ENCODE data around the gene RASSF5. TPM values are rescaled to one million over a fixed set of nuclear protein-coding genes. Genes with fewer than 3 reads are reported as not detected.

RASSF5 gene
- total and polyA plus RNA-seq, 3 donors from 2014 or later: 4.3 to 8.4 (median 5.9) TPM

GRCh38 chr1:206488466-206488865 is 18.9 kb upstream of the RASSF5 start:
- Histone ChIP-seq H3K4me1 (peaks cover 5% of the 10 kb centered on the region), H3K27me3 (no peaks in the 10 kb centered on the region), H3K4me3 (no peak overlapping the region), H3K9me3 (no peaks in the 10 kb centered on the region), H3K36me3 (ENCODE audit: low read depth, missing control alignments) (no peaks in the 10 kb centered on the region), H3K27ac (no peak overlapping the region)
- no peak for DNase-seq
- no peak for TF ChIP-seq CTCF (IDR thresholded peaks at IDR 0.05)
- TF ChIP-seq POLR2A (IDR thresholded peaks at IDR 0.05): no peak
- WGBS, 2 donors: 84 to 99% methylated on average over 3 of the region's 3 CpGs
- intact Hi-C loops (cut with DNase I; ENCODE audit: low total_unique reads): no loop called here

- intact Hi-C loops (cut with DNase I; ENCODE audit: low total_unique reads): loop anchor here (10.0 kb wide), 1 partner anchor 95 kb away; no protein-coding TSS in a partner anchor
- peaks cover 5% of the 10 kb centered on the region for H3K4me1 ChIP-seq
- no peaks in the 10 kb centered on the region for H3K36me3 ChIP-seq (ENCODE audit: low read depth, missing control alignments)
- TF ChIP-seq CTCF (IDR thresholded peaks at IDR 0.05): peak; percentile 74 to 93 (median 88)
- TF ChIP-seq POLR2A (IDR thresholded peaks at IDR 0.05): no peak
- no peak overlapping the region for H3K27ac ChIP-seq
- 42 to 52% methylated on average over 16 to 21 of the region's 22 CpGs for WGBS, 2 donors
- H3K27me3 ChIP-seq: no peaks in the 10 kb centered on the region
- no peak overlapping the region for H3K4me3 ChIP-seq
- no peaks in the 10 kb centered on the region for H3K9me3 ChIP-seq
- peak; percentile 89 for DNase-seq
Observed at GRCh38 chr1:206489980-206490770, 17.2 kb upstream of the RASSF5 start.

GRCh38 chr1:206490771-206491405 is 16.4 kb upstream of the RASSF5 start:
- no peak overlapping the region for H3K27ac ChIP-seq
- H3K4me3 ChIP-seq: no peak overlapping the region
- no peak for DNase-seq
- H3K36me3 ChIP-seq (ENCODE audit: low read depth, missing control alignments): no peaks in the 10 kb centered on the region
- H3K9me3 ChIP-seq: no peaks in the 10 kb centered on the region
- 69 to 77% methylated on average over 12 of the region's 12 CpGs for whole genome bisulfite sequencing, 2 donors
- H3K4me1 ChIP-seq: peaks cover 5% of the 10 kb centered on the region
- TF ChIP-seq CTCF (IDR thresholded peaks at IDR 0.05) (no peak), POLR2A (IDR thresholded peaks at IDR 0.05) (no peak)
- H3K27me3 ChIP-seq: no peaks in the 10 kb centered on the region
- intact Hi-C loops (cut with DNase I; ENCODE audit: low total_unique reads): loop anchor here (10.0 kb wide), 1 partner anchor 94 kb away; no protein-coding TSS in a partner anchor

GRCh38 chr1:206491616-206492015 is 15.7 kb upstream of the RASSF5 start:
- H3K4me1 ChIP-seq: peaks cover 5% of the 10 kb centered on the region
- H3K36me3 ChIP-seq (ENCODE audit: low read depth, missing control alignments): no peaks in the 10 kb centered on the region
- no peaks in the 10 kb centered on the region for H3K27me3 ChIP-seq
- no peak for DNase-seq
- TF ChIP-seq CTCF (IDR thresholded peaks at IDR 0.05): no peak
- no peak for TF ChIP-seq POLR2A (IDR thresholded peaks at IDR 0.05)
- WGBS, 2 donors: 98 to 100% methylated on average over 3 to 4 of the region's 4 CpGs
- no peaks in the 10 kb centered on the region for H3K9me3 ChIP-seq
- no peak overlapping the region for H3K4me3 ChIP-seq
- intact Hi-C loops (cut with DNase I; ENCODE audit: low total_unique reads): loop anchor here (10.0 kb wide), 1 partner anchor 93 kb away; no protein-coding TSS in a partner anchor
- H3K27ac ChIP-seq: no peak overlapping the region
